Measurements from ENCODE around the gene MXD3.

MXD3 gene

DNA sequence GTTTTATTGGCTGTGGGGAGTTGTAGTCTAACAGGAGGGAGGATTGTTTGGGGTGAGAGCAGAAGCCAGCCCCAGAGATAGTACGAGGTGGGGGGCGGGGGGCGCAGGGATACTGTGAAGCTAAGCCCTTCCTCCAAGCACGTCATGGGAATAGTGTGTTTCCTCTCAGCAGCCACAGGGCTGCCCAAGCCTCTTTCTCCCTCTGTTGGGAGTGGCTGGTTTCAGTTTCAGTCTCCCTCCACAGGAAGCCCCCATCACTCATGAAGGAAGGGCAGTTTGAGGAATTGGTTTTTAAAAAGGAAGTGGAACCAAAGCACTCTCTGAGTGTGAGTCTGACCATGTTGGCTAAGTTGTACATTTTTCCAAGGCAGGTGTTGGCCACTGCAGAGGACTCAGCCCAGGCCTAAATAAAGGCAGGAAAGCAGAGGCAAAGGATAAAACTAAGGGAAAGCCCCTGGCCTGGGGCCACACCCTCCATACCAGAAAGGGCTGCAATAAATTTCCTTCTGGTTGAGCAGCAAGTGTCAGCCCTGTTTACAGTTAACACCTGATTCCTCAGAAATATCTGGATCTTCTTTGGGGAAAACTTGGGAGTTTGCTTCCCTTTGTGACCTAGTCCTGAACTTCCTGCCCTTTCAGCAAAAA lies 11.3 kb downstream of the MXD3 start (continued):
- TF ChIP-seq ZNF645 (tag by site-specific recombination; IDR thresholded peaks at IDR 0.05) (no peak), GLIS2 (tag by site-specific recombination; IDR thresholded peaks at IDR 0.05) (0 out of 2 replicates have a peak, but pooled peaks have one; percentile 12), ZNF223 (tag by site-specific recombination; IDR thresholded peaks at IDR 0.05) (no peak), ZEB2 (tag by site-specific recombination; IDR thresholded peaks at IDR 0.05) (peak; percentile 14; the same call in 1 of the 2 replicates), ZNF600 (tag by site-specific recombination; IDR thresholded peaks at IDR 0.05) (0 out of 2 replicates have a peak, but pooled peaks have one; percentile 12), ZNF335 (tag by site-specific recombination; conservative IDR thresholded peaks at IDR 0.05) (peak; percentile 57), GLIS1 (tag by site-specific recombination; IDR thresholded peaks at IDR 0.05) (peak; percentile 29; the same call in 1 of the 2 replicates), CTCF (tag by site-specific recombination; IDR thresholded peaks at IDR 0.05) (peak; percentile 56), KLF10 (tag by site-specific recombination; IDR thresholded peaks at IDR 0.05) (peak; percentile 50)
- TF ChIP-seq, protein P1, sequence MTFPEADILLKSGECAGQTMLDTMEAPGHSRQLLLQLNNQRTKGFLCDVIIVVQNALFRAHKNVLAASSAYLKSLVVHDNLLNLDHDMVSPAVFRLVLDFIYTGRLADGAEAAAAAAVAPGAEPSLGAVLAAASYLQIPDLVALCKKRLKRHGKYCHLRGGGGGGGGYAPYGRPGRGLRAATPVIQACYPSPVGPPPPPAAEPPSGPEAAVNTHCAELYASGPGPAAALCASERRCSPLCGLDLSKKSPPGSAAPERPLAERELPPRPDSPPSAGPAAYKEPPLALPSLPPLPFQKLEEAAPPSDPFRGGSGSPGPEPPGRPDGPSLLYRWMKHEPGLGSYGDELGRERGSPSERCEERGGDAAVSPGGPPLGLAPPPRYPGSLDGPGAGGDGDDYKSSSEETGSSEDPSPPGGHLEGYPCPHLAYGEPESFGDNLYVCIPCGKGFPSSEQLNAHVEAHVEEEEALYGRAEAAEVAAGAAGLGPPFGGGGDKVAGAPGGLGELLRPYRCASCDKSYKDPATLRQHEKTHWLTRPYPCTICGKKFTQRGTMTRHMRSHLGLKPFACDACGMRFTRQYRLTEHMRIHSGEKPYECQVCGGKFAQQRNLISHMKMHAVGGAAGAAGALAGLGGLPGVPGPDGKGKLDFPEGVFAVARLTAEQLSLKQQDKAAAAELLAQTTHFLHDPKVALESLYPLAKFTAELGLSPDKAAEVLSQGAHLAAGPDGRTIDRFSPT (tag by site-specific recombination; IDR thresholded peaks at IDR 0.05), result no peak
- TF ChIP-seq, protein P2, sequence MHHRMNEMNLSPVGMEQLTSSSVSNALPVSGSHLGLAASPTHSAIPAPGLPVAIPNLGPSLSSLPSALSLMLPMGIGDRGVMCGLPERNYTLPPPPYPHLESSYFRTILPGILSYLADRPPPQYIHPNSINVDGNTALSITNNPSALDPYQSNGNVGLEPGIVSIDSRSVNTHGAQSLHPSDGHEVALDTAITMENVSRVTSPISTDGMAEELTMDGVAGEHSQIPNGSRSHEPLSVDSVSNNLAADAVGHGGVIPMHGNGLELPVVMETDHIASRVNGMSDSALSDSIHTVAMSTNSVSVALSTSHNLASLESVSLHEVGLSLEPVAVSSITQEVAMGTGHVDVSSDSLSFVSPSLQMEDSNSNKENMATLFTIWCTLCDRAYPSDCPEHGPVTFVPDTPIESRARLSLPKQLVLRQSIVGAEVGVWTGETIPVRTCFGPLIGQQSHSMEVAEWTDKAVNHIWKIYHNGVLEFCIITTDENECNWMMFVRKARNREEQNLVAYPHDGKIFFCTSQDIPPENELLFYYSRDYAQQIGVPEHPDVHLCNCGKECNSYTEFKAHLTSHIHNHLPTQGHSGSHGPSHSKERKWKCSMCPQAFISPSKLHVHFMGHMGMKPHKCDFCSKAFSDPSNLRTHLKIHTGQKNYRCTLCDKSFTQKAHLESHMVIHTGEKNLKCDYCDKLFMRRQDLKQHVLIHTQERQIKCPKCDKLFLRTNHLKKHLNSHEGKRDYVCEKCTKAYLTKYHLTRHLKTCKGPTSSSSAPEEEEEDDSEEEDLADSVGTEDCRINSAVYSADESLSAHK (tag by site-specific recombination; IDR thresholded peaks at IDR 0.05), result 0 out of 2 replicates have a peak, but pooled peaks have one; percentile 11

DNA sequence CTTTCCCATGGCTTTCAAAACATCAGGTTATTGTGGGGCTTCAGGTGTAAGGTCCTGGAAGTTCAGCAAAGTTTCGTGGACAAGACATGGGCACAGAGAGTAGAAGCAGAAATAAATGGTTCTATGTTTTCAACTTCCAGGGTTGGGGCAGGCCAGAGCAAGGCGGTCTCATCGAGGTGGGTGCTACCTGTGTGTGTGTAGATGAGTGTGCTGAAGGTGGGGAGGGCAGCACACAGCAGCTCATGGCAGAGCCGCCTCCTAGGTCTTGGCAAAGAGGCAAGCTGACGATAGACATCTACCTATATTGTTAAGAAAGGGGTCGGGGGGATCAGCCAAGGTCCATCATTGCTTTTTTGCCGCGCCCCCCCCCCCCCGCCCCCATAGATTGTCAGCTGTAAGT lies 12.0 kb downstream of the MXD3 start:
- H3K36me3 ChIP-seq (ENCODE audit: control insufficient read depth in 2 of 2, insufficient read depth in 1 of 2, low read length in 2 of 2), result peaks cover 0 to 68% of the 10 kb centered on the region in 2 experiments; a peak in 1 of 3 replicates
- CTCF ChIA-PET, result interaction anchor here (0.7 to 3.4 kb wide), 7 partner anchors 10 to 510 kb away, joined by 3 to 15 read pairs (median 3); no protein-coding TSS in a partner anchor
- TF ChIP-seq ZNF585B (tag by site-specific recombination; IDR thresholded peaks at IDR 0.05) (no peak), ZNF610 (tag by site-specific recombination; IDR thresholded peaks at IDR 0.05; ENCODE audit: borderline replicate concordance) (no peak), HOXD13 (CRISPR knock-in tag; IDR thresholded peaks at IDR 0.05; ENCODE audit: borderline replicate concordance) (no peak), ZNF202 (tag by site-specific recombination; IDR thresholded peaks at IDR 0.05; ENCODE audit: borderline replicate concordance) (no peak), ZNF138 (tag by site-specific recombination; IDR thresholded peaks at IDR 0.05; ENCODE audit: borderline replicate concordance) (no peak), ZNF837 (tag by site-specific recombination; IDR thresholded peaks at IDR 0.05) (no peak), SP7 (tag by site-specific recombination; IDR thresholded peaks at IDR 0.05) (no peak), ZSCAN5A (tag by site-specific recombination; IDR thresholded peaks at IDR 0.05) (no peak), ZBTB6 (tag by site-specific recombination; IDR thresholded peaks at IDR 0.05) (no peak), ZFP37 (tag by site-specific recombination; IDR thresholded peaks at IDR 0.05) (no peak), ZNF174 (tag by site-specific recombination; IDR thresholded peaks at IDR 0.05) (no peak), ZNF133 (tag by site-specific recombination; IDR thresholded peaks at IDR 0.05) (no peak), ZNF175 (tag by site-specific recombination; IDR thresholded peaks at IDR 0.05) (no peak)
- TF ChIP-seq, protein P3, sequence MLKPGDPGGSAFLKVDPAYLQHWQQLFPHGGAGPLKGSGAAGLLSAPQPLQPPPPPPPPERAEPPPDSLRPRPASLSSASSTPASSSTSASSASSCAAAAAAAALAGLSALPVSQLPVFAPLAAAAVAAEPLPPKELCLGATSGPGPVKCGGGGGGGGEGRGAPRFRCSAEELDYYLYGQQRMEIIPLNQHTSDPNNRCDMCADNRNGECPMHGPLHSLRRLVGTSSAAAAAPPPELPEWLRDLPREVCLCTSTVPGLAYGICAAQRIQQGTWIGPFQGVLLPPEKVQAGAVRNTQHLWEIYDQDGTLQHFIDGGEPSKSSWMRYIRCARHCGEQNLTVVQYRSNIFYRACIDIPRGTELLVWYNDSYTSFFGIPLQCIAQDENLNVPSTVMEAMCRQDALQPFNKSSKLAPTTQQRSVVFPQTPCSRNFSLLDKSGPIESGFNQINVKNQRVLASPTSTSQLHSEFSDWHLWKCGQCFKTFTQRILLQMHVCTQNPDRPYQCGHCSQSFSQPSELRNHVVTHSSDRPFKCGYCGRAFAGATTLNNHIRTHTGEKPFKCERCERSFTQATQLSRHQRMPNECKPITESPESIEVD (tag by site-specific recombination; IDR thresholded peaks at IDR 0.05), result no peak

More for the DNA sequence above, 12.0 kb downstream of the MXD3 start:
- Histone ChIP-seq H3K4me3 (ENCODE audit: low read depth, low read length) (no peak overlapping the region), H3K9me3 (ENCODE audit: control insufficient read depth, insufficient read depth, low read depth, low read length) (no peaks in the 10 kb centered on the region), H3K4me1 (ENCODE audit: control insufficient read depth, insufficient read depth, low read length) (peaks cover 6% of the 10 kb centered on the region), H3K27ac (ENCODE audit: extremely low read depth, low read depth, low read length) (no peak overlapping the region)
- POLR2A ChIA-PET, result interaction anchor here (0.6 kb wide), 1 partner anchor 148 kb away, joined by 3 read pairs; no protein-coding TSS in a partner anchor
